DND-41 (cell line): Measurements from ENCODE around the gene KCNAB1.
"Not testable (repeated sequence)": the region's sequence is repeated elsewhere in the genome, so short reads cannot be mapped to it uniquely, and the experiment has no call there.

Experiments
- ATAC-seq: fragments of 200-7000 bp; cut with Tn5 transposase; 3 replicates; pipeline ENCODE4 v1.9.1; 2021; ENCODE audit warnings: low read depth; ENCODE audit not compliant: insufficient read depth
- DNase-seq: peaks from one replicate; pipeline ENCODE4 v3.0.0-alpha.2; 2020
- H2AFZ ChIP-seq: 2 replicates; pipeline ENCODE4 v1.6.0; 2012; ENCODE audit warnings: low read depth, low read length
- H3K27ac ChIP-seq: 2 replicates; pipeline ENCODE4 v1.5.1; 2012; ENCODE audit warnings: low read length, inconsistent platforms
- H3K27me3 ChIP-seq: fragments of 200-600 bp; sonication (generic); 2 replicates; pipeline ENCODE4 v1.6.0; 2012; ENCODE audit warnings: low read length, mild to moderate bottlenecking, inconsistent platforms; ENCODE audit not compliant: insufficient read depth, poor library complexity
- H3K36me3 ChIP-seq: 2 replicates; pipeline ENCODE4 v1.5.1; 2012; ENCODE audit warnings: low read length, inconsistent platforms; ENCODE audit not compliant: insufficient read depth
- H3K4me1 ChIP-seq: 2 replicates; pipeline ENCODE4 v1.5.1; 2012; ENCODE audit warnings: mild to moderate bottlenecking, low read length; ENCODE audit not compliant: insufficient read depth
- H3K4me2 ChIP-seq: 2 replicates; pipeline ENCODE4 v1.6.0; 2012; ENCODE audit warnings: mild to moderate bottlenecking, moderate library complexity, low read length, inconsistent platforms; ENCODE audit not compliant: insufficient read depth
- H3K4me3 ChIP-seq, 2 experiments: fragments of 200-600 bp in 1 of 2; shearing (Covaris generic) in 1 of 2; 2 replicates each; pipeline ENCODE4 v1.5.1; 2012 to 2016; ENCODE audit warnings: inconsistent platforms in 2 of 2, low read length in 2 of 2, mild to moderate bottlenecking in 2 of 2, low read depth in 1 of 2, moderate library complexity in 1 of 2
- H3K79me2 ChIP-seq: 2 replicates; pipeline ENCODE4 v1.6.0; 2012; ENCODE audit warnings: low read length, inconsistent platforms; ENCODE audit not compliant: insufficient read depth
- H3K9ac ChIP-seq: 2 replicates; pipeline ENCODE4 v1.6.0; 2012; ENCODE audit warnings: low read depth, mild to moderate bottlenecking, inconsistent platforms, low read length, moderate library complexity
- H3K9me3 ChIP-seq: 2 replicates; pipeline ENCODE4 v1.5.1; 2012; ENCODE audit warnings: low read length, moderate library complexity, mild to moderate bottlenecking, inconsistent platforms; ENCODE audit not compliant: insufficient read depth, severe bottlenecking
- H4K20me1 ChIP-seq: 2 replicates; pipeline ENCODE4 v1.6.0; 2012; ENCODE audit warnings: low read length; ENCODE audit not compliant: insufficient read depth
- EZH2 ChIP-seq: IDR thresholded peaks from 3 replicates; pipeline ENCODE4 v1.6.1; 2012; ENCODE audit warnings: borderline replicate concordance, low read depth, mild to moderate bottlenecking, moderate library complexity, low read length, inconsistent platforms; ENCODE audit not compliant: severe bottlenecking
- TF ChIP-seq, protein P1 (sequence below): IDR thresholded peaks from 2 replicates; pipeline ENCODE4 v1.5.1; 2012; ENCODE audit warnings: borderline replicate concordance, low read length, moderate library complexity, mild to moderate bottlenecking; ENCODE audit not compliant: poor library complexity, severe bottlenecking; ENCODE audit errors: extremely low read depth

The KCNAB1 gene

DNA sequence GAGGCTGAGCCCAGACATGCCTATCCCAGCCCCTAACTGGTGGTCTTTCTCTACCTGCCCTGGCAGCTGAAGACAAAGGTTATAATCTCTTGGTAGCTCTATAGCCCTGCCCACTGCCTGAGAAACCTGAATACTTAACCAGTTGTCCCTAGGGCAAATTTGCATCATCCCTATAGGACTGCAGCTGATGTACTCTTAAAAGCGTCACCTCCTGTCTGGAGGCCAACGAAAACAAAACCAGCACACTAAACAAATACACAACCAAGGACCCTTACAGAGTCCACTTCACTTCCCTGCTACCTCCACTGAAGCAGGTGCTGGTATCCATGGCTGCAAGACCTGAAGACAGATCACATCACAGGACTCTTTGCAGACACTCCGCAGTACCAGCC is 98.0 kb downstream of the KCNAB1 start:
- no peaks in the 10 kb centered on the region for H3K9me3 ChIP-seq
- no peaks in the 10 kb centered on the region for H3K4me1 ChIP-seq
- H3K4me3 ChIP-seq, result no peak overlapping the region
- no peak overlapping the region for H2AFZ ChIP-seq
- no peak for ATAC-seq
- H3K27ac ChIP-seq, result no peak overlapping the region
- no peaks in the 10 kb centered on the region for H3K36me3 ChIP-seq
- no peak for TF ChIP-seq EZH2
- TF ChIP-seq, protein P1, sequence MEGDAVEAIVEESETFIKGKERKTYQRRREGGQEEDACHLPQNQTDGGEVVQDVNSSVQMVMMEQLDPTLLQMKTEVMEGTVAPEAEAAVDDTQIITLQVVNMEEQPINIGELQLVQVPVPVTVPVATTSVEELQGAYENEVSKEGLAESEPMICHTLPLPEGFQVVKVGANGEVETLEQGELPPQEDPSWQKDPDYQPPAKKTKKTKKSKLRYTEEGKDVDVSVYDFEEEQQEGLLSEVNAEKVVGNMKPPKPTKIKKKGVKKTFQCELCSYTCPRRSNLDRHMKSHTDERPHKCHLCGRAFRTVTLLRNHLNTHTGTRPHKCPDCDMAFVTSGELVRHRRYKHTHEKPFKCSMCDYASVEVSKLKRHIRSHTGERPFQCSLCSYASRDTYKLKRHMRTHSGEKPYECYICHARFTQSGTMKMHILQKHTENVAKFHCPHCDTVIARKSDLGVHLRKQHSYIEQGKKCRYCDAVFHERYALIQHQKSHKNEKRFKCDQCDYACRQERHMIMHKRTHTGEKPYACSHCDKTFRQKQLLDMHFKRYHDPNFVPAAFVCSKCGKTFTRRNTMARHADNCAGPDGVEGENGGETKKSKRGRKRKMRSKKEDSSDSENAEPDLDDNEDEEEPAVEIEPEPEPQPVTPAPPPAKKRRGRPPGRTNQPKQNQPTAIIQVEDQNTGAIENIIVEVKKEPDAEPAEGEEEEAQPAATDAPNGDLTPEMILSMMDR, result no peak
- no peak overlapping the region for H3K9ac ChIP-seq
- H3K4me2 ChIP-seq, result no peak overlapping the region
- H3K79me2 ChIP-seq, result no peaks in the 10 kb centered on the region
- no peaks in the 10 kb centered on the region for H4K20me1 ChIP-seq
- no peak for DNase-seq
- H3K27me3 ChIP-seq, result peaks cover 3% of the 10 kb centered on the region

DNA sequence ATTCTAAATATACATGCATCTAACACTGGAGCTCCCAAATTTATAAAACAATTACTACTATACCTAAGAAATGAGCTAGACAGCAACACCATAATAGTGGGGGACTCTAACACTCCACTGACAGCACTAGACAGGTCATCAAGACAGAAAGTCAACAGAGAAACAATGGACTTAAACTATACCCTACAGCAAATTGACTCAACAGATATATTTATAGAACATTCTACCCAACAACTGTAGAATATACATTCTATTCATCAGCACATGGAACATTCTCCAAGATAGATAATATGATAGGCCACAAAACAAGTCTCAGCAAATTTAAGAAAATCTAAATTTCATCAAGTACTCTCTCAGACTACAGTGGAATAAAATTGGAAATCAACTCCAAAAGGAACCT is 102.0 kb downstream of the KCNAB1 start:
- not testable (repeated sequence) for H4K20me1 ChIP-seq, H3K4me1 ChIP-seq, H3K9ac ChIP-seq, H3K27me3 ChIP-seq, H3K4me2 ChIP-seq, H3K36me3 ChIP-seq, H3K9me3 ChIP-seq, H3K4me3 ChIP-seq, H3K79me2 ChIP-seq, ATAC-seq, H3K27ac ChIP-seq, DNase-seq, H2AFZ ChIP-seq

DNA sequence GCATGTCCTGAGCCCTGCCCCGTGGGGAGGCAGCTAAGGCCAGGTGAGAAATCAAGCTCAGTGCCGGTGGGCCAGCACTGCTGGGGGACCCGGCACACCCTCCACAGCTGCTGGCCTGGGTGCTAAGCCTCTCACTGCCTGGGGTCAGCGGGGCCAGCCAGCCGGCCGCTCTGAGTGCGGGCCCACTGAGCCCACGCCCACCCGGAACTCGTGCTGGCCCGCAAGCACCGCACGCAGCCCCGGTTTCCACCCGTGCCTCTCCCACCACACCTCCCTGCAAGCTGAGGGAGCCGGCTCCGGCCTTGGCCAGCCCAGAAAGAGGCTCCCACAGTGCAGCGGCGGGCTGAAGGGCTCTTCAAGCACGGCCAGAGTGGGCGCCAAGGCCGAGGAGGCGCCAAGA is 103.7 kb downstream of the KCNAB1 start:
- not testable (repeated sequence) for DNase-seq, ATAC-seq, H2AFZ ChIP-seq, H3K9me3 ChIP-seq, H3K79me2 ChIP-seq, H3K4me2 ChIP-seq, H3K36me3 ChIP-seq, H3K4me3 ChIP-seq, H3K27ac ChIP-seq, H3K4me1 ChIP-seq, H3K9ac ChIP-seq, H4K20me1 ChIP-seq, H3K27me3 ChIP-seq

DNA sequence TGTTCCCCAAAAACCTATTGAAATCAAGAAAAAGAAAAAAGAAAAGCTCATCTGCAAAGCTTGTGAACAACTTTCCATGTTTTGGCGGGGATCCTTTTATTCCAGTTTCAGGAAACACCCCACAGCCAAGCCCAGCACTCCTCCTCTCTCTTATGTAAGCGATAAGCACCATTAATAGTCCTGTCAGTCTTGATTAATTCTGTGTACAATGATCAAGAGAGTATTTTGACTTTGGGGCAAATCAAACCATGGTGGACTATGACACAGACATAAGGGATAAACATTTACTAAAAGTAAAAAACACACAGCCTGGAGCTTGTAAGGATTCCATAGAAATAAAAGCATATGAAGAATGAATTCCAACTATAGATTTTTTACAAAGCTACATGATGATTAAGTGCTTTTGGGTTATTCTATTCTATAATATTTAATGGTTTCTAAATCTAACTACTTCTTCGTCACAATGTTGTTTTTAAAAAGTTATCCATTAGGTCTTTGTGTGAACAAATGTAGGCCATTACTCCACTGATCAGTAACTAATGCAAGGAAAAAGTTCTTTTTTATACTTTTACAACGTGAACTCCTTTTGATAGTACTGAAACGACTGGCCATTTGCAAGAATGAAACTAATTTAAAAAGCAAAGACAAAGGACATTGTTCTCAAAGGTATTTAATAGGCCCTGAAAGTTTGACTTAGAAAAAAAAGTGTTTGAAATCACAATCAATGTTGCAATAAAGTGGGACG is 106.5 kb downstream of the KCNAB1 start:
- Histone ChIP-seq H3K79me2 (no peaks in the 10 kb centered on the region), H3K27ac (no peak overlapping the region), H4K20me1 (no peaks in the 10 kb centered on the region), H3K4me2 (no peak overlapping the region), H3K4me3 (no peak overlapping the region), H2AFZ (no peak overlapping the region), H3K9me3 (no peaks in the 10 kb centered on the region), H3K9ac (no peak overlapping the region), H3K27me3 (no peaks in the 10 kb centered on the region), H3K4me1 (no peaks in the 10 kb centered on the region), H3K36me3 (no peaks in the 10 kb centered on the region)
- DNase-seq (no peak), ATAC-seq (no peak)
- TF ChIP-seq EZH2, result no peak
- TF ChIP-seq, protein P1, result no peak
